Spinal cord (tissue), 10 donors: ENCODE measurements around the gene ORMDL3. TPM values are rescaled to one million over a fixed set of nuclear protein-coding genes. Genes with fewer than 3 reads are reported as not detected.

Experiments
- DNase-seq, 6 donors: peaks; one replicate each; pipeline versions ENCODE4 v3.0.0 to v3.0.0-alpha.2; 2013 to 2015; ENCODE audit warnings: low spot score in 6 of 6, low read depth in 4 of 6
- H3K27ac ChIP-seq: one replicate; pipeline ENCODE4 v1.5.1; 2013; ENCODE audit warnings: low read depth, low read length, control low read depth
- H3K27me3 ChIP-seq: one replicate; pipeline ENCODE4 v1.6.1; 2013; ENCODE audit warnings: low read length; ENCODE audit not compliant: control insufficient read depth, insufficient read depth
- H3K36me3 ChIP-seq: one replicate; pipeline ENCODE4 v1.6.1; 2013; ENCODE audit warnings: low read length; ENCODE audit not compliant: control insufficient read depth, insufficient read depth
- H3K4me1 ChIP-seq: one replicate; pipeline ENCODE4 v1.6.1; 2013; ENCODE audit warnings: low read length; ENCODE audit not compliant: control insufficient read depth, insufficient read depth
- H3K4me3 ChIP-seq: one replicate; pipeline ENCODE4 v1.5.1; 2013; ENCODE audit warnings: low read depth, low read length, control low read depth
- H3K9me3 ChIP-seq: one replicate; pipeline ENCODE4 v1.6.1; 2013; ENCODE audit warnings: low read length; ENCODE audit not compliant: control insufficient read depth, insufficient read depth
- WGBS: methylation state at CpG from one replicate; pipeline ENCODE4 v1.1.5; 2013; ENCODE audit warnings: missing lambda C conversion rate; ENCODE audit not compliant: insufficient coverage; 5-methylcytosine and 5-hydroxymethylcytosine counted together
- polyA plus RNA-seq, 2 donors: library from polyadenylated mRNA; unstranded; fragments of 120-200 nt; gene quantifications; one replicate each; pipeline ENCODE4 v1.2.1, GENCODE V29; 2013; ENCODE audit not compliant: insufficient read length in 2 of 2
- total RNA-seq, 2 donors: library from RNA; depleted of rRNA in 1 of 2; stranded (reverse); fragments of 120-200 nt in 1 of 2; fragments of >200 nt in 1 of 2; gene quantifications; one replicate each; pipeline versions ENCODE4 v1.2.3 to v1.2.4, GENCODE V29; 2013 to 2014
- donor health status: healthy.

ORMDL3 gene
- total and polyA plus RNA-seq, 4 donors: 42.2 to 154 (median 92.8) TPM

DNA sequence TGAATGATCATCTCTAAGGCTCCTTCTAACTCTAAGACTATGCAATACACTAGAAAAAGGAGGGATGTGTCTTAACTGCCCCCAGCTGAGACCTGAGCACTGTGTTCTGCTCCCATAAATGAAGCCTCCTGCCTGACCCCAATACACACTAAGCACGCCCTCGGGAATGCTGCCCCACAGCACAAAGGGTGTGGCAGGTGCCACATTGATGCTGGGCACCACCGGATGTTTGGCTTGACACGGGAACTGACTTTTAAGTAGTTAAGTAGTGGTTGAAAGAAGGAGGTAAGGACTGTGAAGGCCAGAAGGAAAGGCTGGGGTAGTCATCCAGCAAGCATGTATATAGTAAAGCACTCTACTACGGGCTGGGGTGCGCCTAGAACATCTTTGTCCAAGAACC, 39.4 kb upstream of the ORMDL3 start:
- DNase-seq: no peak
- Histone ChIP-seq H3K27ac (no peak overlapping the region), H3K27me3 (peaks cover 15% of the 10 kb centered on the region)

DNA sequence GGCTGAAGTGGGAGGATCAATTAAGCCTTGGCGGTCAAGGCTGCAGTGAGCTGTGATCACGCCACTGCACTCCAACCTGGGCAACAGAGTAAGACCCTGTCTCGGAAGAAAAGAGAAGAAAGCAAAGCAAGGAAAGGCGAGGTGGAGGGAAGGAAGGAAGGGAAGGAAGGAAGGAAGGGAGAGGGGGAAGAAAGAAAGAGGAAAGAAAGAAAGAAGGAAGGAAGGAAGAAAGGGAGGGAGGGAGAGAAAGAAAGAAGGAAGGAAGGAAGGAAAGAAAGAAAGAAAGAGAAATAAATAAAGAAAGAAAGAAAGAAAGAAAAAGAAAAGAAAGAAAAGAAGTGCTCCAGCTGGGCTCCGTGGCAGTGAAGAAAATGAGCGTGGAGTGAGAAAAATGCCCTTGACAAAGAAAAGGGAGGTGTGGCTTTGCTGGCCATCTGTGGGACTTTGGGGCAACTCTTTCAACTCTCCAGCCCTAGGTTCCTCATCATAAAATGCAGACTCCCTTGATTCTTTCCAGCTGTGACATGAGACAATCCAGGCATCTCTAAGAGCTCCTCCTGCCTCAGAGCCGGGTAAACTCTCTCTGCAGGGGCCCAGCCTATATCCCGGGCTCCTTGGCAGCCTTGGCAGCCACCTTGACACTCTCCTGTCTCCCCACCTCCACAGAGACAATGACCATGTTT, 37.8 kb upstream of the ORMDL3 start:
- H3K27ac ChIP-seq: no peak overlapping the region
- H3K9me3 ChIP-seq: no peaks in the 10 kb centered on the region
- no peak for DNase-seq
- WGBS: 55% methylated on average over 7 of the region's 8 CpGs
- H3K4me3 ChIP-seq: no peak overlapping the region
- H3K36me3 ChIP-seq: no peaks in the 10 kb centered on the region
- H3K27me3 ChIP-seq: peaks cover 3% of the 10 kb centered on the region
- H3K4me1 ChIP-seq: no peaks in the 10 kb centered on the region

More for the DNA sequence above, 39.4 kb upstream of the ORMDL3 start:
- no peaks in the 10 kb centered on the region for H3K9me3 ChIP-seq
- 79% methylated on average over 4 of the region's 6 CpGs for WGBS
- no peaks in the 10 kb centered on the region for H3K4me1 ChIP-seq
- no peaks in the 10 kb centered on the region for H3K36me3 ChIP-seq
- H3K4me3 ChIP-seq: no peak overlapping the region

DNA sequence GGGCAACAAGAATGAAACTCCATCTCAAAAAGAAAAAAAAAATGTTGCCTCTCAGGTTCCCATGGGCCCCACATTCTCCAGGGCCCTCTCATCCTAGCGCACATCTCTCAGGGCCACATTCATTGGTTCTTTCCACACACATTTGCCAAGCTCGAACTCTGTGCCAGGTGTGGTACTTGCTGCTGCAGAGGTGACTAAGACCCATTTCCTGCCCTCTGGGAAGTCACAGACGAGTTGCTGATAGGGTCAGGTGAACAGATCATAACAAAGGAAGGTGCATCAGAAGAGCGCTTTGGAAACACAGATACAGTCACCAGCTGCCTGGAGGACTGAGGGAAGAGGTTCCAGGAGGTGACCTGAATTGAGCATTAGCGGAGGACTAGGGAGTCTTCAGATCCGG, 36.4 kb upstream of the ORMDL3 start:
- Histone ChIP-seq H3K4me3 (no peak overlapping the region), H3K4me1 (peaks cover 5% of the 10 kb centered on the region), H3K36me3 (no peaks in the 10 kb centered on the region), H3K27ac (no peak overlapping the region), H3K9me3 (no peaks in the 10 kb centered on the region), H3K27me3 (peaks cover 3% of the 10 kb centered on the region)
- no peak for DNase-seq
- 87% methylated on average over 6 of the region's 6 CpGs for WGBS

DNA sequence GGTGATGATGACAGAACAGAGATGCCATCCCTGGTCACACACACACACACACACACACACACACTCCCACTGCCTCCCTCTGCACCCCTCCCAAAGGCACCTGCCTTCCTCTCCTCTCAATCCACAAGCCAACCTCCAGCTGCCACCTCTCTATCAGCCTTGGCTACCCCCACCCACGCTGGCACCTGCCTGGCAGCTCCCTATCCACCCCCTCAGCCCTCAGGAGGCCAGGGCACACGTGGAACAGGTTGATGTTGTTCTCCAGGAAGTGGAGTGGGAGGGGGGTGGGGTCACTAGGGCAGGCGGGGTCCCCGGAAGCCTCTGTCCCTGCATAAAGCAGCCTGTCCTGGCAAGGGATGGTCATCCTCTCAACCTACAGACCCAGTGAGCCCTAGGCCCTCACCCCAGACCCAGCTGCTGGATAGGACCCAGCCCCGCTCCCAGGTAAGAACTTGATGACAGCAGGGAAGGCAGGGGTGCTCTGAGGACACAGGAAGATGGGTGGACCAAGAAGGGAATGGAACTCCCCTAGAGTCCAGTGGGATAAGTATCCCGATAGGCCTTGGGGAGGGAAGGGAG, 35.3 kb upstream of the ORMDL3 start, which contains the start of gene GSDMA:
GSDMA (plus strand) TSS at position 363 of the 579 bp plus-strand sequence. CDS start 2,684 bp downstream, outside the sequence.
- peaks cover 6% of the 10 kb centered on the region for H3K4me1 ChIP-seq
- 91% methylated on average over 2 of the region's 6 CpGs for WGBS
- H3K4me3 ChIP-seq: no peak within 1 kb of the TSS
- H3K9me3 ChIP-seq: no peaks in the 10 kb centered on the region
- no peak within 1 kb of the TSS for H3K27ac ChIP-seq
- no peaks in the 10 kb centered on the region for H3K36me3 ChIP-seq
- no peak for DNase-seq
- peaks cover 3% of the 10 kb centered on the region for H3K27me3 ChIP-seq

DNA sequence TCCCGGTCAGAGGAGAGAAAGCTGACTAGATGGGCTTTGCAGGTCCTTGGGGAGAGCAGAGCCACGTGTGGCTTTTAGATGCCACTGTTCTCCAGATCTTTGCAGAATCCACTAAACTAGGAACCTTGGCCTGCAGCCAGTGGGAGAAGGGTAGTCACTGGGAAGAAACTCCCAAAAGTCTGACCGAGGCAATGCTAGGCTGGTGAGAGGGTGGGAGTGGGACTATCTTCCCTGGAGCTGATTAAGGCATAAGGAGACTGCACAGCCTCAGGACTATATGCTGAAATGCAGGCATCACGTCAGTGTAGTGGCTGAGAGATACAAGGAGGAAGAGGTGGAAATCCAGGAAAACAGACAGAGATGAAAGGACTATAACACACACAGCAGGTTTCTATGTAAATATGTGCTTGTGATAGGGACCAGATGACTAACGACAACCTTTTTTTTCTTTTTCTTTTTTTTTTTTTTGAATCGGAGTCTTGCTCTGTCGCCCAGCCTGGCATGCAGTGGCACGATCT, 33.2 kb upstream of the ORMDL3 start:
- Histone ChIP-seq H3K27me3 (peaks cover 3% of the 10 kb centered on the region), H3K9me3 (no peaks in the 10 kb centered on the region), H3K36me3 (no peaks in the 10 kb centered on the region), H3K4me1 (peaks cover 6% of the 10 kb centered on the region), H3K4me3 (no peak overlapping the region), H3K27ac (no peak overlapping the region)
- WGBS: 37% methylated on average over 2 of the region's 8 CpGs
- DNase-seq: no peak

DNA sequence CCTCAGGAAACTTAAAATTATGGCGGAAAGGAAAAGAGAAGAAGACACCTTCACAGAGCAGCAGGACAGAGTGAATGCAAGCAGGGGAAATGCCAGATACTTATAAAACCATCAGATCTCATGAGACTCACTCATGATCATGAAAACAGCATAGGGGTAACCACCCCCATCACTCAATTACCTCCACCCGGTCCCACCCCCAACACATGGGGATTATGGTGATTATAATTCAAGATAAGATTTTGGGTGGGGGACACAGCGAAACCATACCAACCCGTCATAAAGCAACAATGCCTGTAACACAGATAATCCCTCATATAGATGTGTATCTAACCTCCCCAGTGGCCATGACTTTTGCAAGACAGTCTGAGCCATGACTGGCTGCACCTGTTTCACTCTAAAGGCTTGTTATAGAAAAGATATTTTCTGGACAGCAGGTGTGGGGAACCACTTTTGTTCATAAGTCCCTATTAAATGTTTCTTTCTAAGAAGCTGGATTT, 28.4 kb upstream of the ORMDL3 start:
- Histone ChIP-seq H3K27me3 (no peaks in the 10 kb centered on the region), H3K9me3 (no peaks in the 10 kb centered on the region), H3K4me1 (peaks cover 20% of the 10 kb centered on the region), H3K36me3 (no peaks in the 10 kb centered on the region), H3K27ac (no peak overlapping the region), H3K4me3 (no peak overlapping the region)
- no peak for DNase-seq
- no CpG with 5 or more reads among the region's 4 CpGs for WGBS

DNA sequence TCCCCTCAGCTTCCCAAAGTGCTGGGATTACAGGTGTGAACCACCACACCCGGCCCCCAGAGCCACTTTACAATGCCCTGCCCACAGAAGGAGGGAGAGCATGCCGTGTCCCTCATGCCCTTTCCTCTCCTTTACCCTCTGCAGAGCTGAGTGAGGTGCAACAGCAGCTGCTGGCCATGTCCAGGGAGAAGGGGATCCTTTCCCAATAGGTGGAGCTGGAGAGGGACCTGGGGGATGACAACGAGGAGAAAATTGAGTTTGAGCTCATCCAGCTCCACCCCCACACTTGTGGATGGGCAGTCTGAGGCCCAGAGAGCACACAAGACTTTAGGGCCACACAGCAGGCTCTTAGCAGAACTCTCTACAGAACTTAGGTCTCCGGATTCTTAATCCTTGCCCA, 27.5 kb upstream of the ORMDL3 start:
- peaks cover 20% of the 10 kb centered on the region for H3K4me1 ChIP-seq
- no peaks in the 10 kb centered on the region for H3K9me3 ChIP-seq
- H3K4me3 ChIP-seq: no peak overlapping the region
- H3K27me3 ChIP-seq: no peaks in the 10 kb centered on the region
- no peak for DNase-seq
- no peaks in the 10 kb centered on the region for H3K36me3 ChIP-seq
- WGBS: 90% methylated on average over 1 of the region's 4 CpGs
- H3K27ac ChIP-seq: no peak overlapping the region

DNA sequence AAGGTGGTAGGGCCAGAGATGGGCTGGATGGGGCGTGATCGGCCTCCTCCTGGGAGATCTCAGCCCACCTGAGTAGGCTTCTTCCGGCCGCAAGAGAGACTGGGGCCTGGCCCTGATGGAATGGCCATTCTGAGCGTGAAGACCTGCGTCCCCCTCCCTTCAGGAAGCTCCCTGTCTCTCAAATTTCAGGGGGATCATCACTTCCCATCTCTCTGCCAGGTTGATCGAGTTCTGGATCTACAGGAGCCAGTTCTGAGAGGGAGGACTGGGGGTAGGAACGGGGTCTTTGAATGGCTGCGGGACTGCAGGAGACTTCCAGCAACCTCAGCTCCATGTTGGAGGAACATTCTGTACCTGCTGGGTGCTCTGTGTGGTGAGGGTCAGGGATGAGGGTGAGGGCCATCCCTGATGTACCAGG, 26.1 kb upstream of the ORMDL3 start:
- H3K36me3 ChIP-seq: no peaks in the 10 kb centered on the region
- H3K4me3 ChIP-seq: peak overlapping the region; percentile 64
- no peak for DNase-seq
- H3K4me1 ChIP-seq: peaks cover 14% of the 10 kb centered on the region
- H3K27ac ChIP-seq: peak overlapping the region; percentile 47
- H3K9me3 ChIP-seq: no peaks in the 10 kb centered on the region
- 26% methylated on average over 6 of the region's 9 CpGs for WGBS
- no peaks in the 10 kb centered on the region for H3K27me3 ChIP-seq

DNA sequence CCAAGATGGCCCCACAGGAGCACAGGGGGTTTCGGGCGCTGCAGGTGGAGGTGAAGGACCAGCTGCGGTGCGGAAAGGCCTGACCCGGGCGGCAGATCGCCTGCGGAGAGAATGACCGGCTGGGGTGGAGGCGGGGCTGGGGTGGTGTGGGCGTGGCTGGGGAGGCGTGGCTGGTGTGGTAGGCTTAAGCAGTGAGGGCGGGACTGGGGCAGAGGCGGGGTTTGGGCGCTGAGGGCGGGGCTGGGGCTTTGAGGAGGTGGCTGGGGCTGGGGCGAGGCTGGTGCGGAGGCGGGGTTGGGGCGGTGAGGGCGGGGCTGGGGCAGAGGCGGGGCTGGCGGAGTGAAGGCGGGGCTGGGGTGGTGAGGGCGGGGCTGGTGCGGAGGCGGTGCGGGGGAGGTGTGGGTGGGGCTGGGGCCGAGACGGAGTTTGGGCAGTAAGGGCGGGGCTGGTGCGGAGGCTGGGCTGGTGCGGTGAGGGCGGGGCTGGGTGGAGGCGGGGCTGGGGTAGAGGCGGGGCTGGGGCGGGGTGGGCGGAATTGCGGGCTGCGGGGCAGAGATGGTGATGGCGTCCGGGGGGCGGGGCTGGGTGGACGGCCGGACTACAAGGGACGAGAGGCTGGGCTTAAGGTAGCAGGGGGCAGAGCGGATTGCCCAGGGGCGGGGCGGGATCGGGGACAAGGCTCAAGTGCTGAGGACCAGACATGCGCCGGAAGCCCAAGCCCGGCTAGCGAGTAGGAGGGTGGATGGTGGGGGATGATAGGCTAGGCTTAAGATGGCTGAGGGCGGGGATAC, 25.5 kb upstream of the ORMDL3 start:
- peak in 5 of 6 donors; percentile 69 to 97 (median 81) for DNase-seq
- no peaks in the 10 kb centered on the region for H3K27me3 ChIP-seq
- H3K4me1 ChIP-seq: peaks cover 14% of the 10 kb centered on the region
- under 1% methylated on average over 31 of the region's 55 CpGs for WGBS
- no peaks in the 10 kb centered on the region for H3K9me3 ChIP-seq
- peak overlapping the region; percentile 47 for H3K27ac ChIP-seq
- H3K4me3 ChIP-seq: peak overlapping the region; percentile 64
- no peaks in the 10 kb centered on the region for H3K36me3 ChIP-seq
